ENCODE measurements around the gene SLX4IP.
A peak's percentile ranks its signal among the peaks of the same experiment; 100 is the strongest.

SLX4IP gene

DNA sequence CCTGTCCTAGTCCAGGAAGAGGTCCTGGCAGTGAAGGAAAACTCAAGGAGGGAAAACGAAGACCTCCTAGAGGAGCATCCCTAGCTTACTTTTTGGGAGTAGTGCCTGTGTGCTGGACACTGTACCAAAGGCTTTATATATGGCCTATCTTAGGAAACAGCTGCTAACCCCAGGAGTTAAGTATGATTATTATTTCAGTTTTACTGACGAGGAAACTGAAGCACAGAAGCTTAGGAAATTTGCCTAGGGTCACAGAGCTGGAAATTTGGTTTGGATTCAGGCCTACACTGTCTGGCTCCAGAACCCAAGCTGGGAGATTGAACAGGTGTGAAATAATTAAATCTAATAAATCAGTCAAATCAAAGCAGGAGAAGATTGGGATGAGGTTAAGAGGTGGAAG is 78.0 kb downstream of the SLX4IP start (continued):
- no peak for TF ChIP-seq TSHZ1 (tag by site-specific recombination; IDR thresholded peaks at IDR 0.05; ENCODE audit: borderline replicate concordance)

DNA sequence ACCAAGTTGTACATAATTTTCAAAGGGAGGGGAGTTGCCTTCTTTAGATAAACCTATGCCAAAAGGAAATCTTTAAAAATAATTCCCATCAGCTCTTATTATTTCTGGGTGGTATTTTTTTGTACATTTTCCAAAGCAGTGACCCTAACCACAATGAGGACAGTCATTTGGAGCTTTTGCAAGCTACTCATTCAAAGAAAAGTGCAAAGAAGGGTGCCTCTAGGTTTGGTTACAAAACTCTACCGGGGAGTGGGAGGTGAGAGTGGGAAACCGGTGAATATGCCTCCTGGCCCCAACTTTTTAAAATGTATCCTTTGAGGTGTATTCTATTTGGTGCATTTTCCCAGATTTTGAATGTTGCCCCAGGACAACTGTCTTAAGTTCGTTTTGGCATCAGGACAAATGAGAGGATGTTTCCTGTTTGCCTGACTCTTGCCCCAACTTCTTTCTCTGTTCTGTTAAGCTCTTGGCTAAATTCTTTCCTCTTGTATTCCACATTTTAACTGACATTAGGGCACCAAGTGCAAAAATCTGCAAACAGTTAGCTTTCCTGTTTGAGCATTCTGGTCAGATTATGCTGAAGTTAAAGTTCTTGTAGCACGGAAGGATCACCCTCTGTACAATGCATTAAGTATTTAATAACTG is 78.9 kb downstream of the SLX4IP start:
- no peak for TF ChIP-seq PRDM4 (tag by site-specific recombination; IDR thresholded peaks at IDR 0.05)
- TF ChIP-seq ZNF341 (tag by site-specific recombination; IDR thresholded peaks at IDR 0.05; ENCODE audit: low read depth): peak; percentile 2; the same call in 1 of the 2 replicates
- TF ChIP-seq ZBTB8A (tag by site-specific recombination; IDR thresholded peaks at IDR 0.05): no peak
- TF ChIP-seq ZFP69B (tag by site-specific recombination; IDR thresholded peaks at IDR 0.05): no peak
- Histone ChIP-seq H3K36me3 (ENCODE audit: control insufficient read depth in 2 of 2, insufficient read depth in 1 of 2, low read length in 2 of 2) (no peaks in the 10 kb centered on the region), H3K4me3 (ENCODE audit: low read depth, low read length) (no peak overlapping the region), H3K4me1 (ENCODE audit: control insufficient read depth, insufficient read depth, low read length) (peaks cover 3% of the 10 kb centered on the region; the same call in 1 of the 2 replicates), H3K9me3 (ENCODE audit: control insufficient read depth, insufficient read depth, low read depth, low read length) (no peaks in the 10 kb centered on the region), H3K27ac (ENCODE audit: extremely low read depth, low read depth, low read length) (no peak overlapping the region)
- POLR2A ChIA-PET: no interaction called here
- CTCF ChIA-PET: interaction anchor here (1.0 kb wide), 1 partner anchor 160 kb away, joined by 4 read pairs; no protein-coding TSS in a partner anchor

DNA sequence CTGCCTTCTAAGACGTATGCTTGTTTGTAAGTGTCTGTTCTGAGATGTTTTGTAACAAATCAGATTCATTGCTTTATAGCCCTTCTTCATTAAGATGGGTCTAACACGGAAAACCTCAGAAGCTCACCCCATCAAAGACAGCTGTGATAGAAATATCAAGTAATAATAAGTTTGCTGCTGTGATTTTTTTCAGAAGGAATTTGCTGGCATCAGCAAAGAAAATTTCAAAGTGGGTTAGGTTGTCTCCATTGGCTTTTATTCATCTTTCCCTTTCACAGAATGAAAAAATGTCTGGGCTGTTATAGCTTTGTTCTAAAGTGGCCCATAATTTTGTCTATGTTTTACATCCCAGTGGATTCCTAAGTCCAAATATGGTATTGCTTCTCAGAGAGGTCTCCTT is 81.4 kb downstream of the SLX4IP start:
- ChIA-PET CTCF (no interaction called here), POLR2A (no interaction called here)
- Histone ChIP-seq H3K4me1 (ENCODE audit: control insufficient read depth, insufficient read depth, low read length) (peaks cover 5% of the 10 kb centered on the region), H3K27ac (ENCODE audit: extremely low read depth, low read depth, low read length) (no peak overlapping the region), H3K4me3 (ENCODE audit: low read depth, low read length) (no peak overlapping the region), H3K9me3 (ENCODE audit: control insufficient read depth, insufficient read depth, low read depth, low read length) (no peaks in the 10 kb centered on the region), H3K36me3 (ENCODE audit: control insufficient read depth in 2 of 2, insufficient read depth in 1 of 2, low read length in 2 of 2) (no peaks in the 10 kb centered on the region)
- TF ChIP-seq BCL6B (tag by site-specific recombination; IDR thresholded peaks at IDR 0.05) (no peak), ZNF623 (tag by site-specific recombination; IDR thresholded peaks at IDR 0.05) (no peak), ZSCAN16 (tag by site-specific recombination; IDR thresholded peaks at IDR 0.05) (no peak), YY2 (tag by site-specific recombination; IDR thresholded peaks at IDR 0.05) (no peak), ZNF404 (tag by site-specific recombination; IDR thresholded peaks at IDR 0.05) (no peak), ZNF768 (tag by site-specific recombination; IDR thresholded peaks at IDR 0.05) (no peak), ZNF398 (tag by site-specific recombination; IDR thresholded peaks at IDR 0.05) (no peak), KLF1 (tag by site-specific recombination; IDR thresholded peaks at IDR 0.05) (no peak), TRIM28 (IDR thresholded peaks at IDR 0.05; ENCODE audit: borderline replicate concordance, low read length) (no peak), ZNF248 (tag by site-specific recombination; IDR thresholded peaks at IDR 0.05) (no peak), ZIC2 (tag by site-specific recombination; IDR thresholded peaks at IDR 0.05) (no peak), ZNF140 (tag by site-specific recombination; IDR thresholded peaks at IDR 0.05) (no peak), SP3 (tag by site-specific recombination; IDR thresholded peaks at IDR 0.05) (no peak), ZBTB7A (tag by site-specific recombination; IDR thresholded peaks at IDR 0.05; ENCODE audit: low read depth) (no peak), ZBTB48 (tag by site-specific recombination; IDR thresholded peaks at IDR 0.05) (no peak), ZNF423 (tag by site-specific recombination; IDR thresholded peaks at IDR 0.05) (no peak)

Data from HEK293 (cell line).